Activated T-helper 17 cell treated with anti-CD3 and anti-CD28 coated beads, Interleukin-2, amount 50 U/mL, for 72 hours (primary cell): ENCODE data around the gene KLF18. TPM values are rescaled to one million over a fixed set of nuclear protein-coding genes. Genes with fewer than 3 reads are reported as not detected.

ENCODE experiments used
- ATAC-seq: fragments of 150-1000 bp; cut with Tn5 transposase; replicated peaks from 2 replicates; pipeline ENCODE4 v1.10.0; 2021; ENCODE audit warnings: mild to moderate bottlenecking, moderate library complexity
- H3K27ac Mint-ChIP-seq: one replicate; pipeline ENCODE4 v1.8.0; 2022; ENCODE audit warnings: mixed read lengths
- H3K27me3 Mint-ChIP-seq: one replicate; pipeline ENCODE4 v1.8.0; 2022; ENCODE audit warnings: mixed read lengths
- H3K36me3 Mint-ChIP-seq: one replicate; pipeline ENCODE4 v1.8.0; 2022; ENCODE audit warnings: low read depth, mild to moderate bottlenecking, mixed read lengths
- H3K4me1 Mint-ChIP-seq: one replicate; pipeline ENCODE4 v1.8.0; 2022; ENCODE audit warnings: mixed read lengths
- H3K4me3 Mint-ChIP-seq: one replicate; pipeline ENCODE4 v1.8.0; 2022; ENCODE audit warnings: mild to moderate bottlenecking, mixed read lengths
- H3K9me3 Mint-ChIP-seq: one replicate; pipeline ENCODE4 v1.8.0; 2022; ENCODE audit warnings: mixed read lengths
- total RNA-seq, 2 donors: library from RNA; stranded (reverse); gene quantifications; one replicate each; pipeline ENCODE4 v1.2.3, GENCODE V29; 2022

Gene KLF18
- total RNA-seq, 2 donors from 2014 or later = not detected

DNA sequence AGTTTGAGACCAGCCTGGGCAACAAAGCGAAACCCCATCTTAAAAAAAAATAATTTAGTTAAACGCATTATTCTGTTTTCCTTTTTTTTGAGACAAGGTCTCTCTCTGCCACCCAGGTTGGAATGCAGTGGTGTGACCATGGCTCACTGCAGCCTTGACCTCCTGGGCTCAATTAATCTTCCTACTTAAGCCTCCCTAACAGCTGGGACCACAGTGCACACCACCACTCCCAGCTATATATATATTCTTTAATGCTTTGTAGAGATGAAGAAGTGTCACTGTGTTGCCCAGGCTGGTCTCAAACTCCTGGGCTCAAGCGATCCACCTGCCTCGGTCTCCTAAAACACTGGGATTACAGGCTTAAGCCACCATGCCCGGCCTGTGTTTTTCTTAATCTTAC is 30.5 kb downstream of the KLF18 start:
- H3K27me3 Mint-ChIP-seq = peaks cover 21% of the 10 kb centered on the region
- no peak for ATAC-seq
- H3K4me3 Mint-ChIP-seq = no peak overlapping the region

GRCh38 chr1:44108971-44109370 is 32.5 kb downstream of the KLF18 start:
- Mint-ChIP-seq H3K27ac (no peak overlapping the region), H3K27me3 (peaks cover 25% of the 10 kb centered on the region), H3K36me3 (no peaks in the 10 kb centered on the region), H3K4me1 (no peaks in the 10 kb centered on the region), H3K9me3 (no peaks in the 10 kb centered on the region), H3K4me3 (no peak overlapping the region)
- no peak for ATAC-seq

More for the DNA sequence above, 30.5 kb downstream of the KLF18 start:
- Mint-ChIP-seq H3K36me3 (no peaks in the 10 kb centered on the region), H3K4me1 (no peaks in the 10 kb centered on the region), H3K27ac (no peak overlapping the region), H3K9me3 (no peaks in the 10 kb centered on the region)

GRCh38 chr1:44108241-44108640 is 33.2 kb downstream of the KLF18 start:
- Mint-ChIP-seq H3K27ac (no peak overlapping the region), H3K36me3 (no peaks in the 10 kb centered on the region), H3K27me3 (peaks cover 20% of the 10 kb centered on the region), H3K9me3 (no peaks in the 10 kb centered on the region), H3K4me1 (no peaks in the 10 kb centered on the region), H3K4me3 (no peak overlapping the region)
- no peak for ATAC-seq

DNA sequence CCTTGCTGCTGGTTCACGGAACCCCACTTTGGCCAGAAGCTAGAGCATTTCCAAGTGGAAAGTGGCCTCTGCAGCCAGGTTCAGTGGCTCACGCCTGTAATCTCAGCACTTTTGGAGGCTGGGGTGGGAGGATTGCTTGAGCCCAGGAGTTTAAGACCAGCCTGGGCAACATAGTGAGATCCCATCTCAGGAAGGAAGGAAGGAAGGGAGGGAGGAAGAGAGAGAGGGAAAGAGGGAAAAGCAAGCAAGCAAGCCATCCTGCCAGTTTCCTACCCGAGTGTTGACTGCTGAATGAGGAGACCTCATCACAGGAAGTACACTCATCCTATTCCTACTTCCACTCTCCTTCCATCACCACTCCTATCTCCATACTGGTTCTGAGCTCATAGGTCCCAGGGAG is 35.6 kb downstream of the KLF18 start:
- H3K36me3 Mint-ChIP-seq = no peaks in the 10 kb centered on the region
- no peaks in the 10 kb centered on the region for H3K4me1 Mint-ChIP-seq
- no peak overlapping the region for H3K27ac Mint-ChIP-seq
- ATAC-seq = no peak
- H3K4me3 Mint-ChIP-seq = no peak overlapping the region
- H3K9me3 Mint-ChIP-seq = no peaks in the 10 kb centered on the region
- peaks cover 23% of the 10 kb centered on the region for H3K27me3 Mint-ChIP-seq

GRCh38 chr1:44103270-44104131 is 37.9 kb downstream of the KLF18 start:
- no peak for ATAC-seq
- Mint-ChIP-seq H3K27me3 (peaks cover 23% of the 10 kb centered on the region), H3K4me1 (no peaks in the 10 kb centered on the region), H3K9me3 (no peaks in the 10 kb centered on the region), H3K27ac (no peak overlapping the region), H3K4me3 (no peak overlapping the region), H3K36me3 (no peaks in the 10 kb centered on the region)

DNA sequence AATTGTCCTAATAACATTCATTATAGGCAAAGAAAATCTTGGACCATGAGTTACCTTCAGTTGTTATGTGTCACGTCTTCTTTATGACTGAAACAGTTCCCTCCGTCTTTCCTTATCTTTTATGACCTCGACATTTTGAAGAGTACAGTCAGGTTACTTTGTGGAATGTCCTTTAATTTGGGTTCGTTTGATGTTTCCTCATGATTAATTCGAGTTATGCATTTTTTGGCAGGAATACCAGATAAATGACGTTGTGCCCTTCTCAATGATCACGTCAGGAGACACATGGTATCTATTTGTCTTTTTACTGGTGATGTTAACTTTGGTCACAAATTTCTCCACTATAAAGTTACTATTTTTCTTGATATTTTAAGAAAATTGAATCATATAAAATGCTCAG is 40.1 kb downstream of the KLF18 start:
- no peak for ATAC-seq
- no peak overlapping the region for H3K27ac Mint-ChIP-seq
- H3K4me3 Mint-ChIP-seq = no peak overlapping the region
- peaks cover 13% of the 10 kb centered on the region for H3K27me3 Mint-ChIP-seq
- no peaks in the 10 kb centered on the region for H3K9me3 Mint-ChIP-seq
- no peaks in the 10 kb centered on the region for H3K36me3 Mint-ChIP-seq
- H3K4me1 Mint-ChIP-seq = no peaks in the 10 kb centered on the region

- Mint-ChIP-seq H3K9me3 (no peaks in the 10 kb centered on the region), H3K36me3 (no peaks in the 10 kb centered on the region), H3K27me3 (peaks cover 10% of the 10 kb centered on the region), H3K4me1 (no peaks in the 10 kb centered on the region), H3K4me3 (no peak overlapping the region), H3K27ac (no peak overlapping the region)
- no peak for ATAC-seq
Measured at GRCh38 chr1:44100183-44100868, 41.1 kb downstream of the KLF18 start.

GRCh38 chr1:44094047-44094446 is 47.4 kb downstream of the KLF18 start:
- Mint-ChIP-seq H3K27me3 (peaks cover 13% of the 10 kb centered on the region), H3K27ac (no peak overlapping the region), H3K36me3 (no peaks in the 10 kb centered on the region), H3K9me3 (no peaks in the 10 kb centered on the region), H3K4me3 (no peak overlapping the region), H3K4me1 (no peaks in the 10 kb centered on the region)
- ATAC-seq = no peak

DNA sequence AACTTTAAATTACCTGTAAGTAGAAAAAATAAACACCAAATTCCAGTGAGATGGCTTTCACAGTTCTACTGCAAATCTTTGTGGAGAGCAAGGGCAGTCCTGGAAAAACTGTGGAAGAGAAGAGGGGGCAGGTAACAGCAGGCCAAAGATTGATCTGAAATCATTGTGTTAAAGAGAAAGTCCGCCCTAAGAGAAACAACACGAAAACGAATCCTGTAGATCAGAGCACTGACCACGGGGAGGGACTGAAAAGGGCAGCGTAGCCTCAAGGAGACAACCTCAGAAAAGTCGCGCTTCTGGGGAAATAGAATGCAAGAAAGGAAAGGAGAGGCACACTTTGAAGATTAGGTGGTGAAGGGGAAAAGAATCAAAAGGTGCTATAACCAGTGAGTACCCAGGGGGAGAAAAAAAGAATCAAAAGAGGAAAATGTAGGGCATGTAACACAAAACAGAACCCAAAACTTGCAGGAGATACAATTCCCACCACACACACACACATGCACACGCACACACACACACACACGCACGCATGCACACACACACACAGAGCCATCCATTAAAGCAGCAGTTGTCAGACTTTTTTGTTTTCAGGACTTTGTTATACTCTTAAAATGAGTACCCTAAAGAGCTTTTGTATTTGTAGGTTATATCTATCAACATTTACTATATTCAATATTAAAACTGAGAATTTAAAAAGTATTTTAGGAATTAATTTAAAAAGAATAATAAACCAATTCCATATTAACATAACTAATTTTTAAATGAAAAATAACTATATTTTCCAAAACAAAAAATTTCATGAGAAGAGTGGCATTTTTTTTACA is 50.8 kb downstream of the KLF18 start:
- Mint-ChIP-seq H3K4me1 (no peaks in the 10 kb centered on the region), H3K9me3 (no peaks in the 10 kb centered on the region), H3K27me3 (peaks cover 26% of the 10 kb centered on the region), H3K36me3 (no peaks in the 10 kb centered on the region), H3K27ac (no peak overlapping the region), H3K4me3 (no peak overlapping the region)
- ATAC-seq = no peak

- no peak for ATAC-seq
- H3K36me3 Mint-ChIP-seq = no peaks in the 10 kb centered on the region
- H3K27me3 Mint-ChIP-seq = peaks cover 31% of the 10 kb centered on the region
- H3K27ac Mint-ChIP-seq = no peak overlapping the region
- no peaks in the 10 kb centered on the region for H3K9me3 Mint-ChIP-seq
- H3K4me1 Mint-ChIP-seq = no peaks in the 10 kb centered on the region
- H3K4me3 Mint-ChIP-seq = no peak overlapping the region
Measured at GRCh38 chr1:44089371-44090048, 51.9 kb downstream of the KLF18 start.

Other genes with a start within 250 kb of the KLF18 start
- gene ARTN, start 207.8 kb downstream of the KLF18 start, total RNA-seq = under 1 TPM in 1 of 2 donors, not detected in 1; 0.32 TPM
- 10 to 100 TPM in 1 of 2 donors, 1 to 10 TPM in 1; 9.4 to 26.5 TPM for gene IPO13, start 194.7 kb downstream of the KLF18 start, total RNA-seq
- 10 to 100 TPM; 24.7 to 59.4 TPM for gene DPH2, start 171.6 kb downstream of the KLF18 start, total RNA-seq
- gene ATP6V0B, start 166.7 kb downstream of the KLF18 start, total RNA-seq = 100 to 1,000 TPM in 1 of 2 donors, 10 to 100 TPM in 1; 80.1 to 183 TPM
- 10 to 100 TPM; 18.5 to 34.4 TPM for gene B4GALT2, start 162.4 kb downstream of the KLF18 start, total RNA-seq
- 1 to 10 TPM in 1 of 2 donors, under 1 TPM in 1; 0.95 to 2.6 TPM for gene CCDC24, start 150.0 kb downstream of the KLF18 start, total RNA-seq
- gene SLC6A9, start 110.2 kb downstream of the KLF18 start, total RNA-seq = 1 to 10 TPM in 1 of 2 donors, under 1 TPM in 1; 0.87 to 2.8 TPM
- gene KLF17, start 22.8 kb downstream of the KLF18 start, total RNA-seq = not detected
- 10 to 100 TPM; 41.1 to 41.4 TPM for gene DMAP1, start 71.8 kb upstream of the KLF18 start, total RNA-seq
- 10 to 100 TPM; 30.7 to 41.8 TPM for gene ERI3, start 213.6 kb upstream of the KLF18 start, total RNA-seq